Posterior cingulate gyrus (tissue), 11 donors: ENCODE data around the gene CEACAM1.
"Not testable (repeated sequence)": the region's sequence is repeated elsewhere in the genome, so short reads cannot be mapped to it uniquely, and the experiment has no call there.

Source experiments
- DNase-seq, 10 donors: peaks; one replicate each; pipeline versions ENCODE4 v3.0.0 to v3.0.0-alpha.2; 2020 to 2021; ENCODE audit warnings: mixed read lengths in 3 of 10
- intact Hi-C: fragments of 100-400 bp; cut with DNase I; formaldehyde crosslinking; loops from one replicate; pipeline ENCODE4 v1.15.1; 2023

The CEACAM1 gene

GRCh38 chr19:42528354-42529247 lies at the start of gene CEACAM1:
Gene CEACAM1 (minus strand): TSS chr19:42528481. CDS start chr19:42528374, 107 bp downstream.
- intact Hi-C loops = loop anchor here (1.0 kb wide), 1 partner anchor 78 kb away; no protein-coding TSS in a partner anchor
- DNase-seq = no peak

- DNase-seq = no peak
- intact Hi-C loops = no loop called here
These were observed 48.7 kb upstream of the CEACAM1 start for GRCh38 chr19:42577016-42577415.

- intact Hi-C loops = no loop called here
- DNase-seq = no peak
These were observed 48.0 kb upstream of the CEACAM1 start for GRCh38 chr19:42576241-42576640.

- intact Hi-C loops = no loop called here
These were observed 45.4 kb upstream of the CEACAM1 start for GRCh38 chr19:42573642-42574041.

GRCh38 chr19:42571116-42571515 lies 42.8 kb upstream of the CEACAM1 start:
- intact Hi-C loops = no loop called here
- no peak for DNase-seq

More at GRCh38 chr19:42573642-42574041, 45.4 kb upstream of the CEACAM1 start:
- no peak for DNase-seq

GRCh38 chr19:42569193-42569592 lies 40.9 kb upstream of the CEACAM1 start:
- intact Hi-C loops = no loop called here
- DNase-seq = no peak

- intact Hi-C loops = no loop called here
- DNase-seq = no peak
These were observed 39.7 kb upstream of the CEACAM1 start for GRCh38 chr19:42568006-42568405.

GRCh38 chr19:42567567-42567966 lies 39.3 kb upstream of the CEACAM1 start:
- intact Hi-C loops = no loop called here
- no peak for DNase-seq

GRCh38 chr19:42563352-42564210 lies 35.3 kb upstream of the CEACAM1 start:
- DNase-seq = peak in 5 of 10 donors; percentile 27 to 48 (median 40)
- intact Hi-C loops = loop anchor here (2.0 kb wide), 1 partner anchor 33 kb away; no protein-coding TSS in a partner anchor

GRCh38 chr19:42561512-42561911 lies 33.2 kb upstream of the CEACAM1 start:
- intact Hi-C loops = no loop called here
- DNase-seq = no peak

- intact Hi-C loops = no loop called here
- DNase-seq = no peak
These were observed 32.5 kb upstream of the CEACAM1 start for GRCh38 chr19:42560731-42561130.

- no peak for DNase-seq
- intact Hi-C loops = no loop called here
These were observed 30.3 kb upstream of the CEACAM1 start for GRCh38 chr19:42558450-42559150.

GRCh38 chr19:42557386-42557871 lies 29.1 kb upstream of the CEACAM1 start:
- intact Hi-C loops = not testable (repeated sequence)

GRCh38 chr19:42555801-42556200 lies 27.5 kb upstream of the CEACAM1 start:
- intact Hi-C loops = no loop called here
- no peak for DNase-seq

More at GRCh38 chr19:42557386-42557871, 29.1 kb upstream of the CEACAM1 start:
- not testable (repeated sequence) for DNase-seq

GRCh38 chr19:42555317-42555716 lies 27.0 kb upstream of the CEACAM1 start:
- intact Hi-C loops = no loop called here
- no peak for DNase-seq

- intact Hi-C loops = no loop called here
These were observed 25.8 kb upstream of the CEACAM1 start for GRCh38 chr19:42554046-42554575.

GRCh38 chr19:42553292-42554045 lies 25.2 kb upstream of the CEACAM1 start:
- DNase-seq = no peak
- intact Hi-C loops = no loop called here

More at GRCh38 chr19:42554046-42554575, 25.8 kb upstream of the CEACAM1 start:
- DNase-seq = no peak

- DNase-seq = no peak
- intact Hi-C loops = no loop called here
These were observed 24.1 kb upstream of the CEACAM1 start for GRCh38 chr19:42552086-42553065.
